Heart left ventricle (tissue), 16 donors: Measurements from ENCODE around the gene GPRIN1. TPM values are rescaled to one million over a fixed set of nuclear protein-coding genes. Genes with fewer than 3 reads are reported as not detected.

Experiments used
- ATAC-seq, 4 donors: fragments of 200-7000 bp; cut with Tn5 transposase; one replicate each; pipeline ENCODE4 v1.9.1; 2020 to 2022; ENCODE audit warnings: moderate library complexity in 4 of 4, mild to moderate bottlenecking in 3 of 4, moderate number of reproducible peaks in 1 of 4
- DNase-seq, 5 donors: peaks; one replicate each; pipeline ENCODE4 v3.0.0-alpha.2; 2020
- H3K27ac ChIP-seq, 12 donors: fragments of 200-600 bp; sonication (generic) in 4 of 12; one replicate each; pipeline versions ENCODE4 v1.5.0 to v1.8.0; 2016 to 2022; ENCODE audit warnings: mild to moderate bottlenecking in 2 of 12
- H3K27me3 ChIP-seq, 9 donors: fragments of 200-600 bp; sonication (generic) in 2 of 9; one replicate each; pipeline versions ENCODE4 v1.5.1 to v1.8.0; 2016 to 2022; ENCODE audit warnings: mild to moderate bottlenecking in 3 of 9
- H3K36me3 ChIP-seq, 9 donors: fragments of 200-600 bp; sonication (generic) in 2 of 9; one replicate each; pipeline versions ENCODE4 v1.5.0 to v1.8.0; 2018 to 2022; ENCODE audit warnings: mild to moderate bottlenecking in 2 of 9
- H3K4me1 ChIP-seq, 12 donors: fragments of 200-600 bp; sonication (generic) in 4 of 12; one replicate each; pipeline versions ENCODE4 v1.5.0 to v1.8.0; 2016 to 2022; ENCODE audit warnings: mild to moderate bottlenecking in 3 of 12
- H3K4me3 ChIP-seq, 12 donors: fragments of 200-600 bp; sonication (generic) in 4 of 12; one replicate each; pipeline versions ENCODE4 v1.5.0 to v1.8.0; 2017 to 2022; ENCODE audit warnings: mild to moderate bottlenecking in 9 of 12, moderate library complexity in 4 of 12
- H3K9me3 ChIP-seq, 12 donors: fragments of 200-600 bp; sonication (generic) in 4 of 12; one replicate each; pipeline versions ENCODE4 v1.5.0 to v1.8.0; 2016 to 2022; ENCODE audit warnings: mild to moderate bottlenecking in 1 of 12
- POLR2A ChIP-seq, 2 donors: fragments of 450-650 bp; IDR thresholded peaks; one replicate each; pipeline ENCODE4 v1.6.1; 2017; ENCODE audit warnings: antibody characterized with exemption in 2 of 2, mild to moderate bottlenecking in 2 of 2, moderate library complexity in 2 of 2
- WGBS, 4 donors: extraction: QIAGEN DNeasy Blood & Tissue Kit in 2 of 4; methylation state at CpG; one replicate each; pipeline versions ENCODE4 v1.1.5 to v1.1.7; 2013 to 2018; 5-methylcytosine and 5-hydroxymethylcytosine counted together
- intact Hi-C, 10 donors: fragments of 100-400 bp; cut with DNase I; formaldehyde crosslinking; loops; one replicate each; pipeline versions ENCODE4 v1.11.1 to v1.14.2; 2022
- polyA plus RNA-seq, 2 donors: library from polyadenylated mRNA; stranded (reverse); fragments of 200-250 nt; gene quantifications; one replicate each; pipeline ENCODE4 v1.2.3, GENCODE V29; 2013
- total RNA-seq, 9 donors: library from RNA; depleted of rRNA in 2 of 9; stranded (reverse); fragments of >200 nt in 2 of 9; fragmentation: NEBNext Ultra II Directional in 3 of 9; extraction: Animal tissue kit (Norgen Biotek cat#: 25700) in 3 of 9; gene quantifications; one replicate each; pipeline versions ENCODE4 v1.1.0 to v1.2.4, GENCODE V29; 2016 to 2023
- TF ChIP-seq, protein P1 (sequence below), 12 donors: fragments of 200-600 bp; sonication (generic) in 4 of 12; IDR thresholded peaks; one replicate each; pipeline versions ENCODE4 v1.5.0 to v1.8.0; 2018 to 2022; ENCODE audit warnings: antibody characterized with exemption in 12 of 12, mild to moderate bottlenecking in 5 of 12
- donor health status: ischemic (EF 13 %, LVEDD 7.1; RV severe dilation, severe dysfunction).
- donor health status: healthy with polysubstance abuse.
- donor health status: DM: no; HTN: yes; CAD: no.
- donor health status: DM: no; HTN: no; CAD: no.
- donor health status: ischemic (EF 25% LVEDD 6.9; RV normal size, moderate dysfunction).
- donor health status: ischemic (EF 25% LVEDD 5.7; RV mildly dilated, moderate dysfunction).
- donor health status: healthy.
- donor health status: DM: yes; HTN: yes; CAD: no.
- donor health status: ischemic (EF 35%, LVEDD 5.7; RV mildly dilated, moderate dysfunction).
- donor health status: nonischemic (EF 11% LVEDD 7.7; RV severe dilation, severe dysfunction).
- donor health status: DM: yes; HTN: yes; CAD: no.
- donor health status: PGD.
- donor health status: ischemic (EF 29% LVEDD 5.4; RV normal size, mild dysfunction).
- donor health status: nonischemic (EF 23%, LVEDD 6.1; RV moderate dilation, normal function).

GPRIN1 gene
- total and polyA plus RNA-seq, 11 donors = 0.15 to 1.9 (median 0.36) TPM

DNA sequence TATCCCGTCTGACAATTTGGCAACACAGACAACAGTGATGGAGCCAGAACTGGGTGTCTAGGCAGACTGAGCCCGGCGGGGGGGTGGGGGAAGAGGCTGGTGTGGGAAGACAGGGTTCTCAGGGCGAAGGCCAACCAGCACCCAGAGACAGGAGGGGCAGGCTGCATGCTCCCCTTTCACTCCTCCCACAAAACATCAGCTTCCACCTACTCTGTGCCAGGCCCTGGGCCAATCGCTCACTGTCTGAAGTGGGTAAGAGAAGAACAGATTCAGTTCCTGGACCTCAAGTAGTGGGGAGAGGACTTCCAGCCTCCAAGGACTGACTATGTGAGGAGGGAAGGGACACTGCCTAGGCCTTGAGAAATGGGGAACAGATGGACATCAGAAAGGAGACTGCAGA is 17.6 kb upstream of the GPRIN1 start:
- Histone ChIP-seq H3K4me3 (no peak overlapping the region), H3K36me3 (no peaks in the 10 kb centered on the region), H3K27ac (no peak overlapping the region), H3K4me1 (peaks cover 0 to 18% (median 10%) of the 10 kb centered on the region in 12 donors), H3K27me3 (peaks cover 22 to 96% (median 62%) of the 10 kb centered on the region in 9 donors), H3K9me3 (no peaks in the 10 kb centered on the region)
- no peak for ATAC-seq
- 70 to 83% (median 73%) methylated on average over 5 of the region's 5 CpGs for WGBS, 4 donors
- DNase-seq = no peak
- intact Hi-C loops = no loop called here
- no peak for TF ChIP-seq POLR2A (IDR thresholded peaks at IDR 0.05)
- TF ChIP-seq, protein P1, sequence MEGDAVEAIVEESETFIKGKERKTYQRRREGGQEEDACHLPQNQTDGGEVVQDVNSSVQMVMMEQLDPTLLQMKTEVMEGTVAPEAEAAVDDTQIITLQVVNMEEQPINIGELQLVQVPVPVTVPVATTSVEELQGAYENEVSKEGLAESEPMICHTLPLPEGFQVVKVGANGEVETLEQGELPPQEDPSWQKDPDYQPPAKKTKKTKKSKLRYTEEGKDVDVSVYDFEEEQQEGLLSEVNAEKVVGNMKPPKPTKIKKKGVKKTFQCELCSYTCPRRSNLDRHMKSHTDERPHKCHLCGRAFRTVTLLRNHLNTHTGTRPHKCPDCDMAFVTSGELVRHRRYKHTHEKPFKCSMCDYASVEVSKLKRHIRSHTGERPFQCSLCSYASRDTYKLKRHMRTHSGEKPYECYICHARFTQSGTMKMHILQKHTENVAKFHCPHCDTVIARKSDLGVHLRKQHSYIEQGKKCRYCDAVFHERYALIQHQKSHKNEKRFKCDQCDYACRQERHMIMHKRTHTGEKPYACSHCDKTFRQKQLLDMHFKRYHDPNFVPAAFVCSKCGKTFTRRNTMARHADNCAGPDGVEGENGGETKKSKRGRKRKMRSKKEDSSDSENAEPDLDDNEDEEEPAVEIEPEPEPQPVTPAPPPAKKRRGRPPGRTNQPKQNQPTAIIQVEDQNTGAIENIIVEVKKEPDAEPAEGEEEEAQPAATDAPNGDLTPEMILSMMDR (IDR thresholded peaks at IDR 0.05) = no peak

- TF ChIP-seq, protein P1 (IDR thresholded peaks at IDR 0.05) = no peak
- TF ChIP-seq POLR2A (IDR thresholded peaks at IDR 0.05) = no peak
- Histone ChIP-seq H3K36me3 (no peaks in the 10 kb centered on the region), H3K27me3 (peaks cover 17 to 94% (median 56%) of the 10 kb centered on the region in 9 donors), H3K9me3 (no peaks in the 10 kb centered on the region), H3K4me3 (no peak overlapping the region), H3K27ac (no peak overlapping the region), H3K4me1 (peaks cover 0 to 18% (median 10%) of the 10 kb centered on the region in 12 donors)
- 45 to 65% (median 58%) methylated on average over 6 to 7 of the region's 7 CpGs for WGBS, 4 donors
- intact Hi-C loops = no loop called here
- no peak for DNase-seq
- no peak for ATAC-seq
These were observed 16.9 kb upstream of the GPRIN1 start for GRCh38 chr5:176626876-176627236.

DNA sequence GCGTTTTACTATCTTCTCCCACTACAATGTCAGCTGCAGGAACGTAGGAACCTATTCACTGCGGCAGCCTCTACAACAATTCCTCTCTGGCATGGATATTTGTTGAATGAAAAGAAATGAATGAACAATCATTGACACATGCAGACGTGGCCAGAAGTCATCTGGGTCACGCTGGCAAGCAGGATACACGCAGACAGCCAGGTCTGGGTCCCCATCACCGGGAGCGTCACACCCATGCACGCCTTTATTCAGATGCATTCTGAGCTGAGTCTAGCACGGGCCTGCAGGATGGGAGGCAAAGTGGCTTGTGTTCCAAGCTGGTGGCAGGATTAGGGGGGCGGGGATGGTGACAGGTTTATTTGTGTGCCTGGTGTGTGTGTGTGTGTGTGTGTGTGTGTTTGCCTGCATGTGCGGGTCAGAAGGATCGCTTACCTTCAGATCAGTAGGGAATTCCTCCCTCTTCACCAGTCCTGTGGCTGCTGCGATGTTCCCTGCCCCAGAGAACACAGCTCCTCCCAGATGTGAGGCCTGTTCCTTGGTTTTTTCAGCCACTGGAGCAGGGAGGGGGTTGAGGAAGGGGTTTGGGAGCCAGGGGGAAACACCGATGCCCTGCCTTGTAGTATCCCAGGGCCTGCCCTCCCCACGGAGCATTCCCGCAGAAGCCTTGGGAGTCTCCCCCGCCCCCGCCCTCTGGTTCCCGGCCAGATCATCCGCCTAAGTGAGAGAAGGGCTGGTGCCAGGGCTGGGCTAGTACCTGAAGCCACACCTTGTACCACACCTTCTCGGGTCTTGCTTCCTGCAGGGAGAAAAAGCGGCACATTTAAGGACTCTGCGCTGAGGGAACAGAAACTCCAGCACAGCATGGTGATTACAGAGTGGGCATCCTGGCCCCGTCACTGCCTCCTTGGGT is 16.3 kb upstream of the GPRIN1 start:
- intact Hi-C loops = no loop called here
- Histone ChIP-seq H3K9me3 (no peaks in the 10 kb centered on the region), H3K27ac (no peak overlapping the region), H3K27me3 (peaks cover 17 to 94% (median 58%) of the 10 kb centered on the region in 9 donors), H3K36me3 (no peaks in the 10 kb centered on the region), H3K4me3 (no peak overlapping the region), H3K4me1 (peaks cover 0 to 24% (median 11%) of the 10 kb centered on the region in 12 donors)
- no peak for DNase-seq
- WGBS, 4 donors = 33 to 55% (median 47%) methylated on average over 15 to 25 of the region's 25 CpGs
- no peak for TF ChIP-seq POLR2A (IDR thresholded peaks at IDR 0.05)
- TF ChIP-seq, protein P1 (IDR thresholded peaks at IDR 0.05) = no peak
- ATAC-seq = no peak

- no peak for DNase-seq
- peaks cover 0 to 26% (median 9%) of the 10 kb centered on the region in 12 donors for H3K4me1 ChIP-seq
- peaks cover 22 to 94% (median 58%) of the 10 kb centered on the region in 9 donors for H3K27me3 ChIP-seq
- H3K9me3 ChIP-seq = no peaks in the 10 kb centered on the region
- H3K27ac ChIP-seq = no peak overlapping the region
- H3K36me3 ChIP-seq = no peaks in the 10 kb centered on the region
- TF ChIP-seq, protein P1 (IDR thresholded peaks at IDR 0.05) = no peak
- TF ChIP-seq POLR2A (IDR thresholded peaks at IDR 0.05) = no peak
- 60 to 75% (median 65%) methylated on average over 2 of the region's 2 CpGs for WGBS, 4 donors
- ATAC-seq = no peak
- H3K4me3 ChIP-seq = no peak overlapping the region
- intact Hi-C loops = no loop called here
These were observed 15.6 kb upstream of the GPRIN1 start for GRCh38 chr5:176625512-176625911.
